Ramos (cell line): ENCODE data around the gene CUTA.
"Not testable (repeated sequence)": the region's sequence is repeated elsewhere in the genome, so short reads cannot be mapped to it uniquely, and the experiment has no call there.

ENCODE experiments used
- in situ Hi-C: fragments of 300-500 bp; cut with MboI; formaldehyde crosslinking; loops from one replicate; pipeline ENCODE4 v1.14.3; 2022; ENCODE audit warnings: low sequenced_read_pairs; ENCODE audit not compliant: unreplicated experiment

CUTA gene

DNA sequence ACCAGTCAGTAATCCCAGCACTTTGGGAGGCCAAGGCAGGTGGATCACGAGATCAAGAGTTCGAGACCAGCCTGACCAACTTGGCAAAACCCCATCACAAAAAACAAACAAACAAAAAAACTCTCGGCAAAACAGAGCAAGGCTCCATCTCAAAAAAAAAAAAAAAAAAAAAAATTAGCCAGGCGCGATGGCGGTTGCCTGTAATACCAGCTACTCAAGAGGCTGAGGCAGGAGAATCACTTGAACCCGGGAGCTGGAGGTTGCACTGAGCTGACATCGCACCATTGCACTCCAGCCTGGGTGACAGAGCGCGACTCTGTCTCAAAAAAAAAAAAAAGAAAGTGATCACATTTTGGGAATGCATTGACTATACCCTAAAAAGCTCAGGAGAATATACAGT, 38.7 kb downstream of the CUTA start:
- in situ Hi-C loops = not testable (repeated sequence)

- in situ Hi-C loops = no loop called here
These were observed 40.7 kb downstream of the CUTA start for GRCh38 chr6:33377171-33377570.

- in situ Hi-C loops = no loop called here
These were observed 42.7 kb downstream of the CUTA start for GRCh38 chr6:33375143-33375671.

GRCh38 chr6:33373960-33374910, 43.7 kb downstream of the CUTA start:
- in situ Hi-C loops = no loop called here

- in situ Hi-C loops = no loop called here
These were observed 45.3 kb downstream of the CUTA start for GRCh38 chr6:33372526-33373123.

- in situ Hi-C loops = not testable (repeated sequence)
These were observed 46.0 kb downstream of the CUTA start for GRCh38 chr6:33371901-33372300.

GRCh38 chr6:33367715-33368025, 50.2 kb downstream of the CUTA start:
- in situ Hi-C loops = not testable (repeated sequence)

DNA sequence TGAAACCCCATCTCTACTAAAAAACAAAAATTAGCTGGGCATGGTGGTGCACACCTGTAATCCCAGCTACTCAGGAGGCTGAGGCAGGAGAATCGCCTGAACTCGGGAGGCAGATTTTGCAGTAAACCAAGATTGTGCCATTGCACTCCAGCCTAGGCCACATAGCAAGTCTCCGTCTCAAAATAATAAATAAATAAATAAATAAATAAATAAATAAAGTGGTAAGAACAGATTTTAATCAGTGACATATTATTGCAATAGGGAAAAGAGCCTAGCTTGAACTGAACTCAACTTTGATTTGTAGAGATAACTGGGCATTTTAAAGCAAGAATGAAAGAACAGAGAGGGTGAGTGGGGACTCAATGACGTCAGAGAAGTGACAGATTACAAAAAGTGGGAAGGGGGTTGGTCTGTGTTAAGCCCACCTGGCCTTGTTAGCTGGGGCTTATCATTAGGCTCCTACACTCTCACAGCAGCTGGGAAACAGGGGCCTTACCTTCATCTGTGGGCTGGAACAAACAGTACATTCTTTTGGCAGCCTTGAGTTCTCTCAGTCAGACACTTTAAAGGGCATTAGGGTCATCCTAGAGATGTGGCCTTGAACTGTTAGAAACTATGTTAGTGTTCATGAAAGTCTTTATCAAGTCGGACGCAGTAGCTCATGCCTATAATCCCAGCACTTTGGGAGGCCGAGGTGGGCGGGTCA, 50.7 kb downstream of the CUTA start:
- in situ Hi-C loops = no loop called here
